IMR-90 (cell line): Measurements from ENCODE around the gene PDZD8. TPM values are rescaled to one million over a fixed set of nuclear protein-coding genes. Genes with fewer than 3 reads are reported as not detected.

ENCODE experiments used
- ATAC-seq: fragments of 200-7000 bp; cut with Tn5 transposase; 2 replicates; pipeline ENCODE4 v1.9.1; 2020; ENCODE audit warnings: low read depth, mild to moderate bottlenecking, moderate library complexity
- BruUV-seq: library from RNA; stranded (reverse); fragments of 400-500 nt; replicated peaks from 2 replicates; lab custom pipeline; 2021; lab: Mats Ljungman, UMichigan
- CTCF ChIA-PET: fragments of 300-600 bp; formaldehyde crosslinking; extraction: SDS; loops from one replicate; lab custom pipeline; 2021; ENCODE audit warnings: antibody characterized with exemption; lab: Yijun Ruan, JAX
- POLR2A ChIA-PET: fragments of 300-600 bp; sonication (Branson Sonifier 250); formaldehyde crosslinking; loops from one replicate; lab custom pipeline; 2022; ENCODE audit warnings: antibody characterized with exemption; ENCODE audit not compliant: unreplicated experiment; lab: Charles Lee
- DNase-seq: peaks from one replicate; pipeline ENCODE4 v3.0.0; 2013
- H2AFZ ChIP-seq: replicated peaks from 2 replicates; pipeline ENCODE3; 2013; ENCODE audit warnings: low read length, mild to moderate bottlenecking; ENCODE audit not compliant: poor library complexity
- H2AK5ac ChIP-seq: 2 replicates; pipeline ENCODE4 v1.6.1; 2013; ENCODE audit warnings: low read depth, low read length, inconsistent platforms
- H2AK9ac ChIP-seq: replicated peaks from 2 replicates; pipeline ENCODE3; 2013; ENCODE audit warnings: mild to moderate bottlenecking, low read depth, low read length, moderate library complexity; ENCODE audit not compliant: poor library complexity
- H2BK120ac ChIP-seq: 2 replicates; pipeline ENCODE4 v1.6.1; 2013; ENCODE audit warnings: low read depth, low read length, inconsistent platforms
- H2BK15ac ChIP-seq: 3 replicates; pipeline ENCODE4 v1.6.1; 2013; ENCODE audit warnings: low read depth, low read length, inconsistent platforms
- H2BK20ac ChIP-seq: 2 replicates; pipeline ENCODE4 v1.6.1; 2013; ENCODE audit warnings: low read depth, mild to moderate bottlenecking, inconsistent platforms, low read length, moderate library complexity
- H2BK5ac ChIP-seq: 2 replicates; pipeline ENCODE4 v1.6.1; 2013; ENCODE audit warnings: mild to moderate bottlenecking, low read depth, low read length, inconsistent platforms; ENCODE audit not compliant: poor library complexity, severe bottlenecking
- H3K14ac ChIP-seq: replicated peaks from 2 replicates; pipeline ENCODE4 v1.6.1; 2013; ENCODE audit warnings: low read depth, low read length, inconsistent platforms
- H3K18ac ChIP-seq: 2 replicates; pipeline ENCODE4 v1.6.1; 2013; ENCODE audit warnings: low read depth, low read length, control low read depth
- H3K23ac ChIP-seq: 2 replicates; pipeline ENCODE4 v1.6.1; 2013; ENCODE audit warnings: low read depth, low read length, inconsistent platforms
- H3K27ac ChIP-seq: 2 replicates; pipeline ENCODE4 v1.5.1; 2013; ENCODE audit warnings: mild to moderate bottlenecking, control low read depth, low read length; ENCODE audit not compliant: insufficient read depth
- H3K27me3 ChIP-seq: 2 replicates; pipeline ENCODE4 v1.6.1; 2013; ENCODE audit warnings: low read length; ENCODE audit not compliant: control insufficient read depth, insufficient read depth
- H3K36me3 ChIP-seq: 2 replicates; pipeline ENCODE4 v1.6.1; 2013; ENCODE audit warnings: low read length, mixed read lengths; ENCODE audit not compliant: control insufficient read depth, insufficient read depth
- H3K4ac ChIP-seq: 2 replicates; pipeline ENCODE4 v1.6.1; 2013; ENCODE audit warnings: low read depth, low read length, inconsistent platforms
- H3K4me1 ChIP-seq: 2 replicates; pipeline ENCODE4 v1.6.1; 2013; ENCODE audit warnings: low read length, mixed read lengths; ENCODE audit not compliant: control insufficient read depth, insufficient read depth
- H3K4me2 ChIP-seq: 2 replicates; pipeline ENCODE4 v1.6.1; 2013; ENCODE audit warnings: low read depth, mild to moderate bottlenecking, control low read depth, low read length, moderate library complexity
- H3K4me3 ChIP-seq: 2 replicates; pipeline ENCODE4 v1.5.1; 2013; ENCODE audit warnings: low read depth, mild to moderate bottlenecking, control low read depth, low read length, moderate library complexity; ENCODE audit not compliant: insufficient read depth
- H3K56ac ChIP-seq: 2 replicates; pipeline ENCODE4 v1.6.1; 2013; ENCODE audit warnings: low read length, inconsistent platforms; ENCODE audit not compliant: insufficient read depth; ENCODE audit errors: extremely low read depth
- H3K79me1 ChIP-seq, 2 experiments: 2 replicates each; pipeline ENCODE4 v1.6.1; 2013; ENCODE audit warnings: low read length in 2 of 2, inconsistent platforms in 1 of 2, low read depth in 1 of 2
- H3K9ac ChIP-seq: 2 replicates; pipeline ENCODE4 v1.6.1; 2013; ENCODE audit warnings: low read depth, low read length, control low read depth
- H3K9me1 ChIP-seq: 2 replicates; pipeline ENCODE4 v1.6.1; 2013; ENCODE audit warnings: low read length, inconsistent platforms; ENCODE audit not compliant: insufficient read depth
- H3K9me3 ChIP-seq: 2 replicates; pipeline ENCODE4 v1.6.1; 2013; ENCODE audit warnings: low read length; ENCODE audit not compliant: control insufficient read depth, insufficient read depth
- H4K20me1 ChIP-seq: 2 replicates; pipeline ENCODE4 v1.6.1; 2013; ENCODE audit warnings: low read length, inconsistent platforms; ENCODE audit not compliant: insufficient read depth
- H4K5ac ChIP-seq: 2 replicates; pipeline ENCODE4 v1.6.1; 2013; ENCODE audit warnings: mild to moderate bottlenecking, low read depth, low read length, control low read depth
- H4K8ac ChIP-seq, 2 experiments: 2 replicates each; pipeline ENCODE4 v1.6.1; 2013; ENCODE audit warnings: low read depth in 2 of 2, low read length in 2 of 2, control low read depth in 1 of 2, inconsistent platforms in 1 of 2
- H4K91ac ChIP-seq: 2 replicates; pipeline ENCODE4 v1.6.1; 2013; ENCODE audit warnings: low read depth, low read length, inconsistent platforms; ENCODE audit not compliant: insufficient read depth
- CEBPB ChIP-seq: IDR thresholded peaks from 2 replicates; pipeline ENCODE4 v1.6.1; 2012; ENCODE audit warnings: low read depth, low read length, improper control_type of control experiment
- FOS ChIP-seq: fragments of 150-350 bp; IDR thresholded peaks from 2 replicates; pipeline ENCODE4 v1.6.1; 2016; ENCODE audit warnings: low read depth, low read length
- MAFK ChIP-seq: IDR thresholded peaks from 2 replicates; pipeline ENCODE4 v1.6.1; 2012; ENCODE audit warnings: low read depth, low read length, improper control_type of control experiment
- MAZ ChIP-seq: IDR thresholded peaks from 2 replicates; pipeline ENCODE4 v1.6.1; 2012; ENCODE audit warnings: low read depth, mild to moderate bottlenecking, low read length, improper control_type of control experiment, moderate library complexity, borderline replicate concordance
- RAD21 ChIP-seq: IDR thresholded peaks from 2 replicates; pipeline ENCODE4 v1.6.1; 2012; ENCODE audit warnings: low read length, improper control_type of control experiment
- USF2 ChIP-seq: fragments of 150-350 bp; IDR thresholded peaks from 2 replicates; pipeline ENCODE4 v1.6.1; 2017; ENCODE audit warnings: mild to moderate bottlenecking, antibody characterized with exemption, low read length, low read depth
- WGBS, 2 experiments: methylation state at CpG; one replicate each; pipeline versions ENCODE4 v1.1.5 to v1.1.7; 2013; ENCODE audit warnings: missing lambda C conversion rate in 2 of 2; ENCODE audit not compliant: insufficient read length in 1 of 2; ENCODE audit errors: extremely low coverage in 2 of 2; 5-methylcytosine and 5-hydroxymethylcytosine counted together
- dilution Hi-C: fragments of 300-500 bp; cut with HindIII; formaldehyde crosslinking; loops from one replicate; pipeline ENCODE4 v1.14.3; 2018; ENCODE audit warnings: low sequenced_read_pairs; ENCODE audit not compliant: unreplicated experiment
- in situ Hi-C: fragments of 300-500 bp; cut with MboI; formaldehyde crosslinking; loops from 3 replicates; pipeline ENCODE4 v1.14.3; 2019; ENCODE audit warnings: low sequenced_read_pairs, inconsistent platforms, mixed read lengths
- intact Hi-C: fragments of 100-400 bp; cut with micrococcal nuclease; formaldehyde crosslinking; loops from 2 replicates; pipeline ENCODE4 v1.10.0; 2022
- polyA plus RNA-seq, 3 experiments: library from polyadenylated mRNA; depleted of rRNA; stranded (reverse); fragments of >200 nt; gene quantifications; 2 replicates each; pipeline ENCODE4 v1.2.3, GENCODE V29; 2012; ENCODE audit warnings: low replicate concordance in 1 of 3
- total RNA-seq: library from RNA; depleted of rRNA; stranded (reverse); fragments of >200 nt; gene quantifications from 2 replicates; pipeline ENCODE4 v1.2.3, GENCODE V29; 2012
- TF ChIP-seq, protein P1 (sequence below): conservative IDR thresholded peaks from 2 replicates; pipeline ENCODE4 v1.5.1; 2012; ENCODE audit warnings: mild to moderate bottlenecking, low read depth, low read length, improper control_type of control experiment

PDZD8 gene
- total and polyA plus RNA-seq, 2 of the 4 experiments (the other 2 are of a cell fraction): 11.3 to 20.4 TPM

DNA sequence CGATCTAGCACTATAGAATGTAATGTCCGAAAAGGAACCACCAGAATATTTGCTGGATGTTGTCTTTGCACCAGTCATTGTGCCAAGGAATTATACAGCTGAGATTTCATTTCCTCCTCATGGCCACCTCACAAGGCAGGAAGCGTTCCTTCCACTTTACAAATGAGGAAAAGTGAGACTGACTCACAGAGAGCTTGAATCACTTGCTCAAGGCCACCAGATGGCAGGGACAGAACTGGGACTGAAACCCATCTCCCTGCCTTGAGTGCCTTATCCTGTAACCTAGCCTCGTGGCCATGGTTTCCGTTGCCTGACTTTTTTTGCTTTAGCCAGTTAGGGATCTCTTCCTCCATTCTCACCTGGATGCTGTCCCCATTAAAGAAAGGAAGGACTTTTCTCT is 44.7 kb upstream of the PDZD8 start:
- Histone ChIP-seq H2AFZ (peak overlapping the region; percentile 1), H3K9me1 (no peaks in the 10 kb centered on the region), H3K4me2 (no peak overlapping the region), H3K9me3 (no peaks in the 10 kb centered on the region), H3K27me3 (no peaks in the 10 kb centered on the region), H2BK5ac (no peak overlapping the region), H3K4ac (no peak overlapping the region), H3K4me1 (no peaks in the 10 kb centered on the region), H3K79me1 (no peaks in the 10 kb centered on the region), H3K56ac (no peak overlapping the region), H2BK20ac (no peak overlapping the region), H2BK15ac (no peak overlapping the region), H4K5ac (no peak overlapping the region), H2BK120ac (no peak overlapping the region), H3K14ac (no peak overlapping the region), H3K27ac (no peak overlapping the region), H4K20me1 (no peaks in the 10 kb centered on the region), H3K36me3 (no peaks in the 10 kb centered on the region), H3K9ac (no peak overlapping the region), H2AK9ac (no peak overlapping the region), H3K4me3 (no peak overlapping the region), H4K91ac (no peak overlapping the region), H4K8ac (no peak overlapping the region), H3K18ac (no peak overlapping the region), H3K23ac (no peak overlapping the region), H2AK5ac (no peak overlapping the region)
- in situ Hi-C loops: no loop called here
- TF ChIP-seq, protein P1, sequence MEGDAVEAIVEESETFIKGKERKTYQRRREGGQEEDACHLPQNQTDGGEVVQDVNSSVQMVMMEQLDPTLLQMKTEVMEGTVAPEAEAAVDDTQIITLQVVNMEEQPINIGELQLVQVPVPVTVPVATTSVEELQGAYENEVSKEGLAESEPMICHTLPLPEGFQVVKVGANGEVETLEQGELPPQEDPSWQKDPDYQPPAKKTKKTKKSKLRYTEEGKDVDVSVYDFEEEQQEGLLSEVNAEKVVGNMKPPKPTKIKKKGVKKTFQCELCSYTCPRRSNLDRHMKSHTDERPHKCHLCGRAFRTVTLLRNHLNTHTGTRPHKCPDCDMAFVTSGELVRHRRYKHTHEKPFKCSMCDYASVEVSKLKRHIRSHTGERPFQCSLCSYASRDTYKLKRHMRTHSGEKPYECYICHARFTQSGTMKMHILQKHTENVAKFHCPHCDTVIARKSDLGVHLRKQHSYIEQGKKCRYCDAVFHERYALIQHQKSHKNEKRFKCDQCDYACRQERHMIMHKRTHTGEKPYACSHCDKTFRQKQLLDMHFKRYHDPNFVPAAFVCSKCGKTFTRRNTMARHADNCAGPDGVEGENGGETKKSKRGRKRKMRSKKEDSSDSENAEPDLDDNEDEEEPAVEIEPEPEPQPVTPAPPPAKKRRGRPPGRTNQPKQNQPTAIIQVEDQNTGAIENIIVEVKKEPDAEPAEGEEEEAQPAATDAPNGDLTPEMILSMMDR: no peak
- TF ChIP-seq USF2 (no peak), CEBPB (no peak), RAD21 (no peak), MAZ (no peak), MAFK (no peak), FOS (no peak)
- intact Hi-C loops: no loop called here
- no TSS peak for BruUV-seq
- ChIA-PET POLR2A (no interaction called here), CTCF (no interaction called here)
- ATAC-seq: no peak
- no peak for DNase-seq
- dilution Hi-C loops: no loop called here
- WGBS, 2 experiments: 50% methylated on average over 3 of the region's 5 CpGs; no CpG with 5 or more reads in 1 of the 2 experiments
